GM12878 (cell line): Measurements from ENCODE around the gene AOAH. TPM values are rescaled to one million over a fixed set of nuclear protein-coding genes. Genes with fewer than 3 reads are reported as not detected.

Source experiments
- CHD2 ChIP-seq: IDR thresholded peaks from 2 replicates; pipeline ENCODE4 v1.6.1; 2011; ENCODE audit warnings: low read depth, low read length, improper control_type of control experiment, borderline replicate concordance
- IRF4 ChIP-seq: IDR thresholded peaks from 2 replicates; pipeline ENCODE4 v1.6.1; 2011; ENCODE audit warnings: low read depth, low read length
- KAT2A ChIP-seq: conservative IDR thresholded peaks from 2 replicates; pipeline ENCODE4 v1.6.1; 2011; ENCODE audit warnings: low read depth, low read length; ENCODE audit not compliant: control insufficient read depth
- NKRF ChIP-seq: fragments of 450-650 bp; conservative IDR thresholded peaks from 2 replicates; pipeline ENCODE4 v1.6.1; 2017; ENCODE audit warnings: mild to moderate bottlenecking, moderate library complexity
- PAX8 ChIP-seq: fragments of 450-650 bp; IDR thresholded peaks from 2 replicates; pipeline ENCODE4 v1.6.1; 2017; ENCODE audit warnings: mild to moderate bottlenecking, moderate library complexity
- RBBP5 ChIP-seq: fragments of 200-600 bp; sonication (generic); conservative IDR thresholded peaks from 2 replicates; pipeline ENCODE4 v1.6.1; 2016
- RCOR1 ChIP-seq: conservative IDR thresholded peaks from 2 replicates; pipeline ENCODE4 v1.6.1; 2012; ENCODE audit warnings: low read depth, low read length, improper control_type of control experiment
- SMAD5 ChIP-seq: IDR thresholded peaks from 2 replicates; pipeline ENCODE4 v1.6.1; 2016; ENCODE audit warnings: antibody characterized with exemption, low read depth
- SMARCA5 ChIP-seq: fragments of 450-650 bp; IDR thresholded peaks from 2 replicates; pipeline ENCODE4 v1.6.1; 2017; ENCODE audit warnings: mild to moderate bottlenecking
- SP1 ChIP-seq: IDR thresholded peaks from one replicate; pipeline ENCODE4 v1.6.1; 2011; ENCODE audit warnings: low read depth, low read length
- STAT3 ChIP-seq: IDR thresholded peaks from 2 replicates; pipeline ENCODE4 v1.6.1; 2011; ENCODE audit warnings: low read depth, low read length, improper control_type of control experiment
- WRNIP1 ChIP-seq: IDR thresholded peaks from 2 replicates; pipeline ENCODE4 v1.6.1; 2011; ENCODE audit warnings: low read depth, low read length, improper control_type of control experiment, borderline replicate concordance
- ZBTB4 ChIP-seq: fragments of 450-650 bp; formaldehyde crosslinking; IDR thresholded peaks from 2 replicates; pipeline ENCODE4 v1.4.0; 2022; ENCODE audit warnings: mild to moderate bottlenecking, moderate library complexity
- ZNF622 ChIP-seq: fragments of 450-650 bp; IDR thresholded peaks from 2 replicates; pipeline ENCODE4 v1.6.1; 2017; ENCODE audit warnings: mild to moderate bottlenecking, inconsistent platforms
- polyA plus RNA-seq, 11 experiments: library from polyadenylated mRNA; depleted of rRNA in 4 of 11; unstranded in 6 of 11; stranded (reverse) in 5 of 11; fragments of >200 nt; fragmentation: Nextera tagmentation in 4 of 11; fragmentation: Illumina TruSeq in 1 of 11; extraction: Ambion mirVana in 4 of 11; extraction: Trizol in 1 of 11; gene quantifications; 1 replicate in 1 of 11; 2 replicates in 10 of 11; pipeline versions ENCODE4 v1.2.1 to v1.2.3, GENCODE V29; 2011 to 2016; ENCODE audit warnings: inconsistent platforms in 2 of 11, missing spikeins in 2 of 11, low read depth in 1 of 11
- total RNA-seq, 4 experiments: library from RNA; depleted of rRNA in 3 of 4; stranded (reverse); fragments of >200 nt in 3 of 4; fragmentation: Illumina TruSeq in 1 of 4; extraction: Trizol in 1 of 4; gene quantifications; 2 replicates each; pipeline versions ENCODE4 v1.2.1 to v1.2.3, GENCODE V29; 2013 to 2021

The AOAH gene
- total and polyA plus RNA-seq, 10 of the 15 experiments (the other 5 are each of a cell fraction or from before 2014, with no cell fraction given): 0.32 to 2.8 (median 1.4) TPM

DNA sequence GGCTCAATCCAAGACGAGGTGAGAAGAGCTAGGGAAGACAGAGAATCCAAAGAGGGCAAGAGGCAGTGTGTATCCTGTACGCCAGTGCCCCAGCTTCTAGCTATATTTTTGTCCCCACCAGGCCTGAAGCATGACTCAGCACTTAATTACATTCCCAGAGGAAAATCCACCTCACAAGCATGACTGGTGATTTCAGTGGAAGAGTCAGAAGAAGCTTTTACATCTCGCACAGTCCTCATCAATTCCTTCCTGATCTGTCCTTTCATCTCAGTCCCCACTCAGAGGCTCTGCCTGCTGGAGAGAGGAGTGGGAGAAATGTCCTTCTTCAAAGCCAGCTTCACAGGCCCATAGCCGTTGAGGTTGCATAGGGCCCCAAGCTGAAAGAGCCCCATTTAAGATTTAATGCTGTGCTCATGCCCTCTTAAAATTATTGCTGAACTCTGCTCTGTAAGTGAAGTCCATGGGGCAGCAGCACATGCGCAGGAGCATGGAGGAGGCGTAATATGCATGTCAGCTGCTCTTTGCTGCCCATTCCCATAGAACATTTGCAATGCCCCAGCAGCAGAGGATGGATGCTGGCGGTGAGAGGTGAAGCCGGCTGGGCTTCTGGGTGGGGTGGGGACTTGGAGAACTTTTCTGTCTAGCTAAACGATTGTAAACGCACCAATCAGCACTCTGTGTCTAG lies 39.0 kb upstream of the AOAH start (continued):
- TF ChIP-seq ZBTB4 (no peak), SP1 (no peak), IRF4 (no peak), RBBP5 (no peak), NKRF (no peak), ZNF622 (no peak), SMARCA5 (no peak), PAX8 (no peak), SMAD5 (no peak), STAT3 (no peak), WRNIP1 (no peak), RCOR1 (no peak), CHD2 (no peak), KAT2A (no peak)
- TF ChIP-seq, all 136 proteins: peak for 0
